HG03565 (cell line): Measurements from ENCODE around the gene CD58.
A peak's percentile ranks its signal among the peaks of the same experiment; 100 is the strongest.

Experiments
- ATAC-seq: cut with Tn5 transposase; IDR thresholded peaks from one replicate; pipeline ENCODE4 v1.9.1; 2021; ENCODE audit warnings: mild to moderate bottlenecking, moderate library complexity; ENCODE audit not compliant: unreplicated experiment

The CD58 gene

DNA sequence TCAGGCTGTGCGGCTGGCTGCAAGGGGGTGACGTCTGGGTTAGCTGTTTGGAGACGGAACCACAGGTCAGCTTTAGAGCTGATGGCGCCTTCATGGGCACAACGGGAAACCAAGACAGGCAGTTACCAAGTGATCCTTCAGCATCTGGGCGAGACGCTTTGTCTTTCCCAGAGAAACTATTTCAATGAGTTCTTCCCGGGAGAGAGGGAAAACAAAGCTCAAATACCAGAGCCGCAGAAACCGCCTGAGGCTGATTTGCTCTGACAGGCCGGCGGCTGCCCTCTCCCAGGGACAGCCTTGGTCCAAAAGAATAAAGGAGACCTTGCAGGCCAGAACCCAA lies 76.5 kb downstream of the CD58 start:
- ATAC-seq = no peak

- ATAC-seq = no peak
Observed at GRCh38 chr1:116493484-116494352, 77.1 kb downstream of the CD58 start.

GRCh38 chr1:116493036-116493435 lies 77.8 kb downstream of the CD58 start:
- ATAC-seq = no peak

- no peak for ATAC-seq
Observed at GRCh38 chr1:116492358-116492811, 78.4 kb downstream of the CD58 start.

- no peak for ATAC-seq
Observed at GRCh38 chr1:116491700-116492357, 79.0 kb downstream of the CD58 start.

DNA sequence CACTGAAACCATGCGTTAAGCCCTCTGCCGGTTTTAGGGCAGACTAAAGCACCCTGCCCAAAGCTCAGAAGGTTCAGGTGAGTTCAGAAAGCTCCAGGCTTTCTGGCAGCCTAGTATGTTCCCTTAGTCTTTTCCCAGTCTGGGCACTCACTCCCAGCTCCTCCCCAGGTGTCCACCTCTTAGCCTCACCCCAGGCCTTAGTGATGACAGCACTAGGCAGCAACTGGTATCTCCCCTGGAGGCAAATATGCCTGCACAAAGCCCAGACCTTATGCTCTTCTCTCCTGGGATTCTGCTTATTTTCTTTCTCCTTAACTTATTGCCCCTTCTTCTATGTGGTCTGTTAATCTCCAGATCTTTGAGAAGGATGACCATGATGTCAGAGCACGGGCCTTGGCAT lies 80.2 kb downstream of the CD58 start:
- no peak for ATAC-seq

DNA sequence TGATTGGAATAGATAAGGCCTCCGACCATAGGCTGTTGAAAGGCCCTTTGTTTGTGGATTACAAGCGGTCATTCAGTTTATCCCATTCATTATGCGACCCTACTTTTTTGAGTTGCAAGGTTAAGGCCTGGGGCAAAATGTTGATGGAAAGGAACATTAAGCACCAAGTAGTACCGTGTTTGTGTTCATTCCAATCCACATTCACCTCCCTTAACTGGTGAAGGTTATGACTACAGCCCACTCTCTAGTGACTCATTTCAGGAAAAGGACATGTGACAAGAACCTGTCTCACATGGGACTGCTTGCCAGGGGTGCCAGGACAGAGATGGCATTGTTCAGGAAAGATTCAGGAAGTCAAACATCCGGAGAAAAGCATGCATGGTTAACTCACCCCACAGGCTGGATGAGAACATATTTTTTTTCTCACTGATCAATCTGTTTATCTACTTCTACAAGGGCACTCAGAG lies 81.6 kb downstream of the CD58 start:
- ATAC-seq = peak; percentile 49

GRCh38 chr1:116488071-116488470 lies 82.8 kb downstream of the CD58 start:
- ATAC-seq = no peak

GRCh38 chr1:116487583-116487982 lies 83.2 kb downstream of the CD58 start:
- ATAC-seq = no peak

- ATAC-seq = no peak
Observed at GRCh38 chr1:116487031-116487430, 83.8 kb downstream of the CD58 start.

DNA sequence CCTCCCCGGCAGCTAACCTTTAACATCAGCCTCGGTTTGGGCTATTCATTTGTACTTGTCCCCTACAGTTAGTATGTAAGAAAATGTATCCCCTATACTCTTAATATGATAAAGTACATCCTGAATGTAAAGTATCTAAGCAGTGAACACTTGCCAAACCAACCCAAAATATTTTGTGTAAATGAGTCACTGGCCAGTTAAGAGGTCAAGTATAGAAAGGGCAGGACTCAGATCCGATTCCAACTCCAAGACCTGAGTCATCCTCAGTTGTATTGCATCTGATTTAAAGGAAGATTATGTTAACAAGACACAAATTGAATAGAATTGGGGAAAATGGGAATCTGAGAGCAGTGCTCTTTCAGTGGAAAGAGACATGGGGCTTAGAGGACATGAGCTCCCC lies 84.4 kb downstream of the CD58 start:
- ATAC-seq = no peak

DNA sequence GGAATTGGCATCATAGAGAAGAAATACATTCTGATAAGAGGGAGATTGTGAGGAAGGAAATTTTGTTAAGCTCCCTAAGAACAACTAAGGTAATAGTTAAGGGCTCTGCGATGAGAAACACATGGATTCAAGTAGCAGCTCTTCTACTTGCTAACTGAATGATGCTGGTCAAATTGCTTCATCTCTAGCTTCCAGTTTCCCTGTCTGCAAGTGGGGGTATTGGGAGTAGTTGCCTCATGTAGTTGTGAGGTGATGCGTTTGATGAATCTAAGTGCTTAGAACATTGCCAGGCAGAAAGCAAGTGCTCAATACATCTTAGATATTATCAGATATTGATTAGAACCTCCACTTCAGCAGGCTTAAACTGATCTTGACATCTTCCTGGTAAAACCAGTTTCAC lies 84.8 kb downstream of the CD58 start:
- ATAC-seq = no peak

- ATAC-seq = peak; percentile 86
Observed at GRCh38 chr1:116485071-116485735, 85.6 kb downstream of the CD58 start.

- ATAC-seq = no peak
Observed at GRCh38 chr1:116483481-116484309, 87.1 kb downstream of the CD58 start.

DNA sequence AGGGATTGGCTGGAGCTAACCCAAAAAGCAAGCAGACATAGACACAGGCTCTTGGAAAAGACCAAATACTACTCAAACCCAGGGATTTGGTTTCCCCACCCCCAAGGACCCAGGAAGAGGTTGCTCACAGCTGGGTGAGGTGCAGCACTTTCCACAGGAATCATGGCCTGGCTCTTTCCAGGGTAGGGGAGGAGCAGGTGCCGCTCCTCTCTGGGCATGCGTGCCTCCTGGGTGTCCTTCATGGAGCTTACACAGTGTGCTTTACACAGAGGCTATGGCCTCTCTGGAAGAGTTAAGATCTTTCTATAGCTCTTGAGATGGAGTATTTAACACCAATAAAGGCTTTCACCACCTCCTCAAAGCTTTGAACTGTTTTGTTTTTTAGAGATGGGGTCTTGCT lies 88.3 kb downstream of the CD58 start:
- ATAC-seq = no peak

DNA sequence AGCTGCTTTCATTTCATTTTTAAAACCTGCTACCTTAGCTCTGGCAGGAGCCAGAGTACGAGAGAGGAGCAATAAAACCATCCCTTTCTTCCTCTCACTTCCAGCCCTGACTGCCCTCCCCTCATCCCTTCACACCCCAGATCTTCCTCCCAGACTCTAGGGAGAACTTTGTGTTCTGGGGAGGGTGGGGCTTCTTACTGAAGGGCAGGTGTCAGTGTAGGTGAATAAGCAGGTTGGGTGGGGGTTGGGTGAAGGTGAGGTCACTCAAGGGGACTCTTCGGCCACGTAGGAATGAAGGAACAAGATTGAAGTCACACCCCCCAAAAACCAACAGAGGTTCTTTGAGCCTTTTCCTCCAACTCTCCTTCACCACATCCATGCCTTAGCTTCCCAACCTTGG lies 88.9 kb downstream of the CD58 start:
- no peak for ATAC-seq

DNA sequence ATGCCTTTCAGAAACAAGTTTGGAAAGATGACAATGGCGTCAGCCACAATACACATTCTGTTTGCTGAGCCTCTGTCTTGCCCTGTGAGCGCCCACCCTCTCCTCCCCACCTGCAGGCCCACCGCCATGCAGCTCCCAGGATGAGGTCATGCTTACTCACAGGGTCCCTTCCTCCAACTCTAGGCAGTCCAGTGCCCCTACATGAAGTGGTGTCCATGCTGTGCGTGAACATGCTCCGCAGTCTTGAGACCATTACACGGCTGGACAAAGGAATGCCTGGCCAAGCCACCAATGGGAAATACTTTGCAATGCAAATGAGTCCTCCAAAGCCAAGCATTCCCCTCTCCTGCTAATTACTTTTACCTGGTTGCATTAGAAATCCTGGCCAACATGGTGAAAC lies 92.2 kb downstream of the CD58 start:
- ATAC-seq = no peak

GRCh38 chr1:116477429-116477828 lies 93.4 kb downstream of the CD58 start:
- no peak for ATAC-seq

DNA sequence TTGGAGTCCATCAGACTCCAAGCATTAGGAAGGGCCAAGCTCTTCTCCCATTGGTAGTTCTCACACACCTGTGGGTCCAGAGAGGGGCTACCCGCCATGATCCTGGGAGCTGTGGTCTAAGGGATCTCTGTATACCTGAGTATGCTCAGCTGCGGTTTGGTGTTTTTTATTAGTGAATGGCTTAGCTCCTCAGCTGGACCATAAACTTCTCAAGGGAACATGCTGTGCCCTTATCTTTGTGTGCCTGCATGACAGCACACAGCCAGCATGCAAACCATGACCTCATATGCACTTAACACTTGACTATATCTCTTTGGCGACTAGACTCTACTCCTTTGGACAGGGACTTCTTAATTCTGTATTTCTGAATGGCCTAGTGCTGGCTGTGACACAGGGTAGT lies 94.5 kb downstream of the CD58 start:
- ATAC-seq = no peak

- no peak for ATAC-seq
Observed at GRCh38 chr1:116475850-116476218, 95.0 kb downstream of the CD58 start.
